MCF 10A (cell line): ENCODE data around the gene BBS12. TPM values are rescaled to one million over a fixed set of nuclear protein-coding genes. Genes with fewer than 3 reads are reported as not detected.

Experiments
- BruUV-seq: library from RNA; stranded (reverse); fragments of 400-500 nt; replicated peaks from 2 replicates; lab custom pipeline; 2021; lab: Mats Ljungman, UMichigan
- CTCF ChIA-PET: fragments of 300-600 bp; sonication (Branson Sonifier 250); formaldehyde crosslinking; extraction: SDS; loops from one replicate; lab custom pipeline; 2021; ENCODE audit warnings: antibody characterized with exemption, inconsistent platforms; lab: Yijun Ruan, JAX
- POLR2A ChIA-PET: fragments of 300-600, 350-650 bp; sonication (Branson Sonifier 250); formaldehyde crosslinking; extraction: SDS; loops from one replicate; lab custom pipeline; 2020; ENCODE audit warnings: antibody characterized with exemption, inconsistent platforms; lab: Yijun Ruan, JAX
- DNase-seq: peaks from one replicate; pipeline ENCODE4 v3.0.0-alpha.2; 2018; ENCODE audit not compliant: unreplicated experiment
- H3K27ac Mint-ChIP-seq: one replicate; pipeline ENCODE4 v1.8.0; 2022; ENCODE audit warnings: mild to moderate bottlenecking, low read depth, mixed read lengths; ENCODE audit not compliant: unreplicated experiment
- H3K27me3 Mint-ChIP-seq: one replicate; pipeline ENCODE4 v1.8.0; 2022; ENCODE audit warnings: mixed read lengths; ENCODE audit not compliant: insufficient read depth, unreplicated experiment
- H3K36me3 Mint-ChIP-seq: one replicate; pipeline ENCODE4 v1.8.0; 2022; ENCODE audit warnings: mild to moderate bottlenecking, moderate library complexity, mixed read lengths; ENCODE audit not compliant: insufficient read depth, unreplicated experiment
- H3K4me1 Mint-ChIP-seq: one replicate; pipeline ENCODE4 v1.8.0; 2022; ENCODE audit warnings: mixed read lengths; ENCODE audit not compliant: insufficient read depth, unreplicated experiment
- H3K4me3 Mint-ChIP-seq: one replicate; pipeline ENCODE4 v1.8.0; 2022; ENCODE audit warnings: mild to moderate bottlenecking, moderate library complexity, mixed read lengths; ENCODE audit not compliant: unreplicated experiment
- H3K9me3 Mint-ChIP-seq: one replicate; pipeline ENCODE4 v1.8.0; 2022; ENCODE audit warnings: mixed read lengths; ENCODE audit not compliant: unreplicated experiment
- intact Hi-C: fragments of 100-400 bp; cut with micrococcal nuclease; formaldehyde crosslinking; loops from 2 replicates; pipeline ENCODE4 v1.14.1; 2022
- total RNA-seq: library from RNA; stranded (reverse); gene quantifications from 2 replicates; pipeline ENCODE4 v1.2.3, GENCODE V29; 2022
- TF ChIP-seq, protein P1 (sequence below): fragments of 200-600 bp; IDR thresholded peaks from one replicate; pipeline ENCODE4 v1.8.0; 2022; ENCODE audit warnings: antibody characterized with exemption, mild to moderate bottlenecking; ENCODE audit not compliant: unreplicated experiment

BBS12 gene
- total RNA-seq, 1 experiment from 2014 or later, result 4.7 TPM

- peak; percentile 84 for DNase-seq
- TF ChIP-seq, protein P1, sequence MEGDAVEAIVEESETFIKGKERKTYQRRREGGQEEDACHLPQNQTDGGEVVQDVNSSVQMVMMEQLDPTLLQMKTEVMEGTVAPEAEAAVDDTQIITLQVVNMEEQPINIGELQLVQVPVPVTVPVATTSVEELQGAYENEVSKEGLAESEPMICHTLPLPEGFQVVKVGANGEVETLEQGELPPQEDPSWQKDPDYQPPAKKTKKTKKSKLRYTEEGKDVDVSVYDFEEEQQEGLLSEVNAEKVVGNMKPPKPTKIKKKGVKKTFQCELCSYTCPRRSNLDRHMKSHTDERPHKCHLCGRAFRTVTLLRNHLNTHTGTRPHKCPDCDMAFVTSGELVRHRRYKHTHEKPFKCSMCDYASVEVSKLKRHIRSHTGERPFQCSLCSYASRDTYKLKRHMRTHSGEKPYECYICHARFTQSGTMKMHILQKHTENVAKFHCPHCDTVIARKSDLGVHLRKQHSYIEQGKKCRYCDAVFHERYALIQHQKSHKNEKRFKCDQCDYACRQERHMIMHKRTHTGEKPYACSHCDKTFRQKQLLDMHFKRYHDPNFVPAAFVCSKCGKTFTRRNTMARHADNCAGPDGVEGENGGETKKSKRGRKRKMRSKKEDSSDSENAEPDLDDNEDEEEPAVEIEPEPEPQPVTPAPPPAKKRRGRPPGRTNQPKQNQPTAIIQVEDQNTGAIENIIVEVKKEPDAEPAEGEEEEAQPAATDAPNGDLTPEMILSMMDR, result no peak
- peak overlapping the region; percentile 20 for H3K4me3 Mint-ChIP-seq
- intact Hi-C loops, result no loop called here
- ChIA-PET POLR2A (interaction anchor here (0.6 to 4.0 kb wide), 18 partner anchors 8 to 155 kb away, joined by 3 to 36 read pairs (median 4); partner anchors contain the start of genes BBS12, FGF2 and NUDT6), CTCF (interaction anchor here (0.6 to 1.3 kb wide), 6 partner anchors 11 to 186 kb away, joined by 3 to 7 read pairs (median 3); partner anchors contain the start of gene BBS12)
- H3K27me3 Mint-ChIP-seq, result no peaks in the 10 kb centered on the region
- H3K36me3 Mint-ChIP-seq, result no peaks in the 10 kb centered on the region
- BruUV-seq, result no TSS peak
- H3K27ac Mint-ChIP-seq, result peak overlapping the region; percentile 86
- peaks cover 42% of the 10 kb centered on the region for H3K4me1 Mint-ChIP-seq
- no peaks in the 10 kb centered on the region for H3K9me3 Mint-ChIP-seq
These were observed 44.4 kb downstream of the BBS12 start for GRCh38 chr4:122776916-122777315.

DNA sequence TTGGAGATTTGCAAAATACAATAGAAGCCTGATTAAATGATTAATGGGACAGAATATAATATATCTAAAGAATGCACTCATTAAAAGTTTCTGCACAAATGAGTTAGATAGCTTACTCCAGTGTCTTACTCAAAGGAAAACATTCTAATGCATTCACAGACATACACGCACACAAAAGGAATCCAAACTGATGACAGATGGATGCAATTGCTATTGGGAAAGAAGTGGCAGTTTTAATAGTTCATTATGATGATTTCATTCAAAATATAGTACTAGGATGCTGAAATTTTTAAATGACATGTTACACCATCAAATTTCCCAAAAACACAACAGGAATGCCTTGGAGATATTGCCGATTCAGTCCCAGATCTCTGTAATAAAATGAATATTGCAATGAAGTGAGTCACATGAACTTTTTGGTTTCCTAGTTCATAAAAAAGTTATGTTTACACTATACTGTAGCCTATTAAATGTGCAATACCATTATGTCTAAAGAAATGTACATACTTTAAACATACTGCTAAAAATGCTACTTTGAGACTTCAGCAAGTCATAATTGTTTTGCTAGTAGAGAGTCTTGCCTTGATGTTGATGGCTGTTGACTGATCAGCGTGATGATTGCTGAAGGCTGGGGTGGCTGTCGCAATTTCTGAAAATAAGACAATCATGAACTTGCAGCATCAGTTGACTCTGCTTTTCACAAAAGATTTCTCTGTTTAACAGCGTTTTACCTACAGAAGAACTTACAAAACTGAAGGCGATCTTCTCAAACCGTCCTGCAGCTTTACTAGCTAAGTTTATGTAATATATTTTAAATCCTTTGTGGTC is 45.6 kb downstream of the BBS12 start:
- Mint-ChIP-seq H3K4me1 (peaks cover 34% of the 10 kb centered on the region), H3K4me3 (peak overlapping the region; percentile 35), H3K27me3 (no peaks in the 10 kb centered on the region), H3K27ac (peak overlapping the region; percentile 86), H3K36me3 (no peaks in the 10 kb centered on the region), H3K9me3 (no peaks in the 10 kb centered on the region)
- intact Hi-C loops, result loop anchor here (1.0 kb wide), 1 partner anchor 13 kb away; no protein-coding TSS in a partner anchor
- TF ChIP-seq, protein P1, result no peak
- BruUV-seq, result no TSS peak
- peak; percentile 74 for DNase-seq
- ChIA-PET CTCF (interaction anchor here (0.6 to 1.6 kb wide), 4 partner anchors 20 to 187 kb away, joined by 3 to 4 read pairs (median 3); no protein-coding TSS in a partner anchor), POLR2A (interaction anchor here (0.8 to 4.0 kb wide), 15 partner anchors 9 to 146 kb away, joined by 3 to 36 read pairs (median 4); partner anchors contain the start of gene FGF2)

DNA sequence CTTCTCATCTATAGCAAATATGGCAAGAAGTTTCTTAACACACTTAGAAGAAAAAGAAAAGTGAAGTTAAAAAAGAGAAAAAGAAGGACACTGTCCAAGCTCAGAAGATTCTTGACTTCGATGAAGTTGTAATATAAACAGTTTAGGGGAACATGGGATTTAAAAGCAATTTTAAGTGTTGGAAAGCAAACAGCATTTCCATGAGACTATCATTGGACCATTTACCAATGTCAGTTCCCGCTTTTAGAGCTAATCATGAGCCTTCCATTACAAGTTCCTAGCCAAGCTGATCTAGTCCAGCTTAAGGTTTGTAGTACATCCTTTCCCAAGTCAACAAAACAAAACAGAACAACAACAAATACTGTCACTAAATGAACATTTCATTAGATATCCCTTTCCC is 49.0 kb downstream of the BBS12 start:
- TF ChIP-seq, protein P1, result no peak
- no peak overlapping the region for H3K27ac Mint-ChIP-seq
- peaks cover 46% of the 10 kb centered on the region for H3K4me1 Mint-ChIP-seq

More for the DNA sequence above, 49.0 kb downstream of the BBS12 start:
- no peaks in the 10 kb centered on the region for H3K9me3 Mint-ChIP-seq
- ChIA-PET CTCF (interaction anchor here (0.7 kb wide), 1 partner anchor 22 kb away, joined by 3 read pairs; no protein-coding TSS in a partner anchor), POLR2A (interaction anchor here (1.5 to 4.1 kb wide), 3 partner anchors 16 to 110 kb away, joined by 3 to 39 read pairs (median 6); no protein-coding TSS in a partner anchor)
- no peak for DNase-seq
- intact Hi-C loops, result loop anchor here (5.0 kb wide), 1 partner anchor 46 kb away; the partner anchor contains the start of gene FGF2
- no peaks in the 10 kb centered on the region for H3K27me3 Mint-ChIP-seq
- BruUV-seq, result no TSS peak
- no peaks in the 10 kb centered on the region for H3K36me3 Mint-ChIP-seq
- H3K4me3 Mint-ChIP-seq, result no peak overlapping the region
